Activated CD8-positive, alpha-beta memory T cell treated with anti-CD3 and anti-CD28 coated beads for 24 hours (primary cell): Measurements from ENCODE around the gene DNAAF5.

Source experiments
- DNase-seq: peaks from one replicate; pipeline ENCODE4 v3.0.0-alpha.2; 2020

DNAAF5 gene

GRCh38 chr7:707296-708000 lies 19.1 kb upstream of the DNAAF5 start:
- no peak for DNase-seq

- peak; percentile 44 for DNase-seq
These were observed 16.3 kb upstream of the DNAAF5 start for GRCh38 chr7:710161-710560.

GRCh38 chr7:711093-711921 lies 15.2 kb upstream of the DNAAF5 start:
- peak; percentile 56 for DNase-seq

- no peak for DNase-seq
These were observed 14.5 kb upstream of the DNAAF5 start for GRCh38 chr7:711922-712380.

GRCh38 chr7:712381-713138 lies 13.9 kb upstream of the DNAAF5 start:
- DNase-seq: peak; percentile 62

GRCh38 chr7:713139-713457 lies 13.4 kb upstream of the DNAAF5 start:
- no peak for DNase-seq

GRCh38 chr7:713488-714230 lies 12.8 kb upstream of the DNAAF5 start:
- peak; percentile 56 for DNase-seq

- DNase-seq: peak; percentile 55
These were observed 12.2 kb upstream of the DNAAF5 start for GRCh38 chr7:714251-714671.

GRCh38 chr7:716222-716621 lies 10.3 kb upstream of the DNAAF5 start:
- no peak for DNase-seq

- DNase-seq: no peak
These were observed 9.9 kb upstream of the DNAAF5 start for GRCh38 chr7:716636-717035.

GRCh38 chr7:721619-722248 lies 4.8 kb upstream of the DNAAF5 start:
- no peak for DNase-seq

GRCh38 chr7:723541-723940 lies 3.0 kb upstream of the DNAAF5 start:
- peak; percentile 40 for DNase-seq

GRCh38 chr7:724298-724697 lies 2.2 kb upstream of the DNAAF5 start:
- DNase-seq: peak; percentile 17

GRCh38 chr7:725223-726005 lies 1.1 kb upstream of the DNAAF5 start:
- peak; percentile 42 for DNase-seq

- DNase-seq: no peak
These were observed 280 bp downstream of the DNAAF5 start for GRCh38 chr7:726854-727103.

- peak; percentile 76 for DNase-seq
These were observed 756 bp downstream of the DNAAF5 start, which contains the start of gene PRKAR1B for GRCh38 chr7:727104-727805. TSS of gene PRKAR1B (minus strand) at chr7:727281. CDS start at chr7:711505, 15,776 bp downstream.

- DNase-seq: no peak
These were observed 1.4 kb downstream of the DNAAF5 start for GRCh38 chr7:727806-728460.

- DNase-seq: no peak
These were observed 2.1 kb downstream of the DNAAF5 start for GRCh38 chr7:728602-729001.

- DNase-seq: no peak
These were observed 2.9 kb downstream of the DNAAF5 start for GRCh38 chr7:729140-730000.
